Muscle layer of duodenum (tissue), 2 donors: ENCODE data around the gene ACOT11.

Source experiments
- H3K27ac ChIP-seq: one replicate; pipeline ENCODE4 v1.7.0; 2013; ENCODE audit warnings: mild to moderate bottlenecking, low read length
- H3K27me3 ChIP-seq: one replicate; pipeline ENCODE4 v1.7.0; 2013; ENCODE audit warnings: low read depth, mild to moderate bottlenecking, control low read depth, low read length
- H3K36me3 ChIP-seq, 2 donors: one replicate each; pipeline ENCODE4 v1.7.0; 2013; ENCODE audit warnings: low read length in 2 of 2, control low read depth in 1 of 2, mild to moderate bottlenecking in 1 of 2; ENCODE audit not compliant: insufficient read depth in 2 of 2, control insufficient read depth in 1 of 2
- H3K4me1 ChIP-seq, 2 donors: one replicate each; pipeline ENCODE4 v1.7.0; 2013; ENCODE audit warnings: low read length in 2 of 2, mild to moderate bottlenecking in 2 of 2, control low read depth in 1 of 2, moderate library complexity in 1 of 2; ENCODE audit not compliant: insufficient read depth in 2 of 2, control insufficient read depth in 1 of 2
- H3K4me3 ChIP-seq, 2 donors: one replicate each; pipeline ENCODE4 v1.7.0; 2013; ENCODE audit warnings: low read length in 2 of 2, low read depth in 1 of 2, mild to moderate bottlenecking in 1 of 2
- H3K9me3 ChIP-seq, 2 donors: one replicate each; pipeline ENCODE4 v1.7.0; 2013; ENCODE audit warnings: low read length in 2 of 2, control low read depth in 1 of 2, mild to moderate bottlenecking in 1 of 2; ENCODE audit not compliant: control insufficient read depth in 1 of 2
- donor health status: healthy.

Gene ACOT11

DNA sequence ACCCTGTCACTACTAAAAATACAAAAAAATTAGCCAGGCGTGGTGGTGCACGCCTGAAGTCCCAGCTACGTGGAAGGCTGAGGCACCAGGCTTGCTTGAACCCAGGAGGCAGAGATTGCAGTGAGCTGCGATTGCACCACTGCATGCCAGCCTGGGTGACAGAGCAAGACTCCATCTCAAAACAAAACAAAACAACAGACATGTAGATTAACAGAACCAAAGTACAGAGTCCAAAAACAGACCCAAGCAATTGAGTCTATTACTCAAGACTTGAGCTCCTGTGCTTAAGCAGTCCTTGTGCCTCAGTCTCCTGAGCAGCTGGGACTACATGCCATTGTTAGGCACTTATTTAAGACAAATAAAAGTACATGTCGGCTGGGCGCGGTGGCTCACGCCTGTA is 9.5 kb upstream of the ACOT11 start:
- H3K4me1 ChIP-seq = peaks cover 4 to 6% of the 10 kb centered on the region in 2 donors
- no peak overlapping the region for H3K4me3 ChIP-seq
- H3K27me3 ChIP-seq = no peaks in the 10 kb centered on the region
- H3K27ac ChIP-seq = no peak overlapping the region
- H3K9me3 ChIP-seq = no peaks in the 10 kb centered on the region
- H3K36me3 ChIP-seq = no peaks in the 10 kb centered on the region

DNA sequence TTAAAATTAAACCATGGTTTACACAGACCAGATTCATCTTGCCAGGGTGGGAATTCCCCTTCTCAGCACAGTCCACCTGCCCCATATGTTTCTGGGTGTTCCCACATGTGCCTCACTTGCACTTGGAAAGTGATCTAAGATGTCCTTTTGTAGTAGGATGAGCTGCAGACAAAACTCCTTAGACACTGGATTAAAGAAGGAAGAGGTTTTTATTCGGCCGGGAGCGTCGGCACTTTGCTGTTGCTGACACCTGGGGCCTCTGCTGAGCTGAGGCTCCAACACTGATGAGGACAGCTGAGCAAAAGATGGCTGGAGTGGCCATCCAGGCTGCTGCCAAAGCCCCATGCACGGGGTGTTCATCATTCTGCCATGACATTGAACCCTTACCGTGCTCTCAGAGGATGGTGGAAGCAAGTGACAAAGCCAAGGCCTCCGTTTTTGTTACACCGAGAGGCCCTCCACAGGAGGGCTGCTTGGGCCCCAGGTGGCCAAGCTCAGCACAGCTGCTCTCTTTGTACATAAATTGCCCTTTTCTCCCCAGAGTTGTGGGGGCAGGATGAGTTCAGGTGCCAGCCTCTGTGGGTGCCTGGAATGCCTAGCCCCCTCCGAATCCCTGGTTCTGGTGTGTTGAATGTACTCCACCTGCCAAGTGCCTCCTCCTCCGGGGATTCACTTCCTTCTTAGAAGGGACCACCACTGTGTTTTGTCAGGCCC is 7.3 kb upstream of the ACOT11 start:
- no peaks in the 10 kb centered on the region for H3K9me3 ChIP-seq
- H3K36me3 ChIP-seq = no peaks in the 10 kb centered on the region
- H3K4me3 ChIP-seq = no peak overlapping the region
- no peaks in the 10 kb centered on the region for H3K27me3 ChIP-seq
- no peak overlapping the region for H3K27ac ChIP-seq
- H3K4me1 ChIP-seq = peaks cover 4 to 6% of the 10 kb centered on the region in 2 donors

DNA sequence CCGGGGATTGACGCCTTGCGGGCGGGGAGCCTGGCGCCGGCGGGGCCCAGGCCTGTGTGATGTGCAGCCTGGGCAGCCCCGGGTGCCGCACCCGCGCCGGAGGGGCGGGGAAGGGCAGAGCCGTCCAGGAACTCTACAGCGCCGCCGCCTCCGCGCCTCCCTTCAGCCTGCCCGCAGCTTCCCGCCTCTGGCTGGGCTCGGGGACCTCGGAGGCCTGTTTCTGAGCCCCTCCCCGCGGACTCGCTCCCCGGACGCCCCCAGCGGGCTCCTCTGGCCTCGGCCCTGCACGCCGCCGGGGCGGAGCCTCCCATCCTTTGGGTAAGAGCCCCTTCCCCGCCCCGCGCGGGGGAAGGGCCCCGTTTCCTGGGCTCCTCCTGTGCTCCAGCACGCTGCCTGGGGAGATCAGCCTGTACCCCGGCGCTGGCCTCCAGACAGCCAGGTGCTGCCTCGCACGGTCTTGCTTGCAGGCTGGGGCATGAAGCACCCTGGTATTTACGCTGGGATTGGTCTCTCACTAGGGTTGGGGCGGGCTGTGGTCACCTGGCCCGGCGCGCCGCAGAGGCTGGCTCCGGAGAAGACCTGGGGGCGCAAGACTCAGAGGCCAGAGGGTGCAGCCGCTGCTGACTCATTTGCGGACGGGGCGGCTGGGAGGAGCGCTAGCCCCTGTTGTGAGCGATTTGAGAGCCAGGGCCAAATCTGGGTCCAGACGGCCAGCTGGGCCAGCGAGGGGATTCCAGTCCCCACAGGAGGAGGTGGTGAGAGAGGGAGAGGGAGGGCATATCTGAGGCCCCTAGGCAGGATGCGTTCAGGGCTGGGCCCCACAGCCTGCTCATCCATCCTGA is 5.7 kb upstream of the ACOT11 start:
- Histone ChIP-seq H3K4me1 (peaks cover 4 to 15% of the 10 kb centered on the region in 2 donors), H3K27ac (peak overlapping the region; percentile 57), H3K36me3 (no peaks in the 10 kb centered on the region), H3K9me3 (no peaks in the 10 kb centered on the region), H3K4me3 (peak overlapping the region; percentile 48 to 66), H3K27me3 (no peaks in the 10 kb centered on the region)

DNA sequence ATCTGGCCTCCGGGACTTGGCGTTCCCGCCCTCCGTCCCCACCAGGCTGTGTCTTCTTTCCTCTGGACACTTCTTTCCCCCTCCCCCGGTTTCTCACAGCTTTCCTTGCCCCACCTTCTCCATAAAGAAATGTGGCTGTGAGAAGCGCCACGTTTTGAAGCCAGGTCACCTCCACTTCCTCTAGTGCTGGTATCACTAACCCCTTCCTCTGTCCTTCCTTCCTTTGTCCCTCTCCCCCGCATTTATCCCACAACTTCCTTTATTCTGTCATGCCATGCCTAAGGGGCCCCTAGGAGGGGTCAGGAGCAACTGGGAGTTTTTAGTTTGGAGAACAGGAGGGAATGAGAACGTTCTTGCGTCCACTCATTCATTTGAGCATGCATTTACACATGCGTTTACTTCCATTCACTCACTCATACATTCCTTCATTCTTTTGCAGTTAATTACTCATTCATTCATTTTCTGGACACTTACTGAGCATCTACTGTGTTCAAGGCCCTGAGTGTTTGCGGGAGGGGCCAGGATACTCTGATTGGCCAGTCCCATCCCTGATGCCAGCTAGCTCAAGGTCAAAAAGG is 5.0 kb upstream of the ACOT11 start:
- no peaks in the 10 kb centered on the region for H3K27me3 ChIP-seq
- H3K36me3 ChIP-seq = no peaks in the 10 kb centered on the region
- no peaks in the 10 kb centered on the region for H3K9me3 ChIP-seq
- H3K4me3 ChIP-seq = peak overlapping the region; percentile 48 to 66
- peak overlapping the region; percentile 57 for H3K27ac ChIP-seq
- peaks cover 4 to 22% of the 10 kb centered on the region in 2 donors for H3K4me1 ChIP-seq

DNA sequence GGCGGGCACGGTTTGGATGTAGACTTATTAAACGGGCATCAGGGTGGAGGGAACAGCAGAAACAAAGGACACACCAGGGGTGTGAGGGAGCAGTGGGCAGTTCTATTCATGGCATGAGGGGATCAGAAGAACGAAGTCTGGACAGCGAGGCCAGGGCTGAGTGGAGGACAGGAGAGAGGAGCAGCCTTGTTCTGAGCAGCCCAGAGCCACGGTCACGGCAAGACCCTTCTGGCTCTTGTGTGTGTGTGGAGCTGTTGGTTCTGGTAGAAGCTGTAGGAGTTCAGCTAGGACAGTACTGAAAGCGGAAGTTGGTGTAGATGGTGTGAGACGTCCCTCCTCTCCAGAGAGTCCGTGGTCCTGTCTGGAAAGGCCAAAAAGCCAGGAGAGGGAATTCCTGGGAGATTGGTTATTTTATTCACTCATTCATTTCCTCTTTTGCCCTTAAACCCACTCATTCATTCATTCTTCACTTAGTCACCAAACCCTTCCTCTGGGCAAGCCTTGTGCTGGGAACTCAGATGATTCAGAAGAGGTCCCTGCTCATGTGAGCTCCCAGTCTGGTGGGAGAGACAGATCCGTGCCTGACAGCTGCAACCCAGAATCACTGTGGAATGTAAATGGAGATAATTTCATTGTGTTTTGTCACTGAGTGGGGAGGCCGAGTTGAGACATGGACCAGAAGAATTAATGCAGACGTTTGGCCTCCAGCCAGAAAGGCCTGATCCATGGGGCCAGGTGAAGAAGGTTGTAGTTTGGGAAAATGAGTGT is 4.1 kb upstream of the ACOT11 start:
- Histone ChIP-seq H3K27ac (peak overlapping the region; percentile 57), H3K4me1 (peaks cover 4 to 26% of the 10 kb centered on the region in 2 donors), H3K4me3 (no peak overlapping the region), H3K36me3 (no peaks in the 10 kb centered on the region), H3K27me3 (no peaks in the 10 kb centered on the region), H3K9me3 (no peaks in the 10 kb centered on the region)

DNA sequence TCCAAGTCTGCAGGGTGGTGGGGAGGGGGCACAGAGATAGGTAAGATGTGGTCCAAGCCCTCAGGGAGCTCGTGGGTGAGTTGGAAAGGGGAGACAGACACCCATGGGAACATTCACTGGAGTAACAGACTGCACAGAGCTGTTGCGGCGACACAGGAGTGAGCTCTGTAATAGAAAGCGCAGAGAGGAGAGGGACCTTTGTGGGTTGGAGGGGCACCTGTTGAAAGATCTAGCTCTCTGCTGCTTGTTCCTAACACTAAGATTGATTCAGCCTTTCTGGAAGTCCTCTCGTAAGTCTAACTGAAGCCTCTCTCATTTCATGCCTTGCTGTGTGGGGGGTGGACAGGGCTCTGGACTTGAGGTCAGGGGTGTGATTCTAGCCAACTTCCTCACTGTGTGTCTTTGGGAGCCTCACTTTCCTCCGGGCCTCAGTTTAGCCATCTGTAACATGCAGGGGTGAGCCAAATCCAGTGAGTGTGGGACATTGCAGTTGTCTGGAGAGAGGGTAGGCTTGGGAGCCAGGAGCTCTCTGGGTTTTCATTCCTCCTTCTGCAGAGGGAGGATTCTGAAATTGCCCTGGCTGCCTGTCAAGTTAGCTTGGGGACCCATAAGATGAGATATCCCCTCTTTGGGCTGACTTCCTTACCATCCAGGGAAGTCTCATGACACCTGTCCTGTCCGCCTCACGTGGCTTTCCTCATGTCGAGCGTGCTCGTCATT is 2.0 kb upstream of the ACOT11 start:
- H3K27ac ChIP-seq = no peak overlapping the region
- no peaks in the 10 kb centered on the region for H3K27me3 ChIP-seq
- H3K4me1 ChIP-seq = peaks cover 4 to 34% of the 10 kb centered on the region in 2 donors
- H3K9me3 ChIP-seq = no peaks in the 10 kb centered on the region
- no peak overlapping the region for H3K4me3 ChIP-seq
- H3K36me3 ChIP-seq = no peaks in the 10 kb centered on the region

DNA sequence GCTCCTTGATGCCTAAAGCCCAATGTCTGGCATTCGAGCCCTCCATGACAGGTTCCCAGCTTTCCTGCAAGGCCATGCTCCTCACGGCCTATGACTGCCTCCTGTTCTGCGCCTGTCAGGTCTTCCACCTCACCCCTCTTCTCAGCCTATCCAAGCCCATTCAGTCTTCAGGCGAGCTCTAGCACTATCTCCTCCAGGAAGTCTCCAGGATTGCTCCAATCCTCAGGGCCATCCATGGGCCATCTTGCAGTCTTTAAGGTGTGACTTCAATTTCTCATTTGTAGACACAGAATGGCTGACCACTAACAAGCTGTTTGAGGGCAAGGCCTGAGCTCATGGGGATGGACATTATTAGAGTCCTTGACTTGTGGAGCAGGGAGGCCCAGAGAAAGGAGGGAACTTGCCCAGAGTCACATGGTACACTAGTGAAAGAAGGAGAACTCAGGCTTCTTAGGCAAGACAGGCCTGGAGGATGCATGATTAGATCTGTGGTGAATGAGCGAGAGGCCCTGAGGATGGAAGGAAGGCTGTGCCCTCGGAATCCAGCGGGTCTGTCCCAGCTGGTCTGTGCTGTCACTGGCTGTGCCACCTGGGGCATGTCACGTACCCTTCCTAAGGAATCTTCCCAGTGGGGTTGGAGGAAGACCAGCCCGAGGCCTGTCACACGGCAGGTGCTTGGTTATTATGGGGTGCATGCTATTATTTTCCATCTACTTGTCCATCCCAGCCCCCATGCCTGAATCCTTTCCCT is 1.2 kb upstream of the ACOT11 start:
- Histone ChIP-seq H3K27me3 (no peaks in the 10 kb centered on the region), H3K36me3 (no peaks in the 10 kb centered on the region), H3K4me1 (peaks cover 4 to 34% of the 10 kb centered on the region in 2 donors), H3K4me3 (peak overlapping the region; percentile 21 to 53), H3K9me3 (no peaks in the 10 kb centered on the region), H3K27ac (peak overlapping the region; percentile 83)

DNA sequence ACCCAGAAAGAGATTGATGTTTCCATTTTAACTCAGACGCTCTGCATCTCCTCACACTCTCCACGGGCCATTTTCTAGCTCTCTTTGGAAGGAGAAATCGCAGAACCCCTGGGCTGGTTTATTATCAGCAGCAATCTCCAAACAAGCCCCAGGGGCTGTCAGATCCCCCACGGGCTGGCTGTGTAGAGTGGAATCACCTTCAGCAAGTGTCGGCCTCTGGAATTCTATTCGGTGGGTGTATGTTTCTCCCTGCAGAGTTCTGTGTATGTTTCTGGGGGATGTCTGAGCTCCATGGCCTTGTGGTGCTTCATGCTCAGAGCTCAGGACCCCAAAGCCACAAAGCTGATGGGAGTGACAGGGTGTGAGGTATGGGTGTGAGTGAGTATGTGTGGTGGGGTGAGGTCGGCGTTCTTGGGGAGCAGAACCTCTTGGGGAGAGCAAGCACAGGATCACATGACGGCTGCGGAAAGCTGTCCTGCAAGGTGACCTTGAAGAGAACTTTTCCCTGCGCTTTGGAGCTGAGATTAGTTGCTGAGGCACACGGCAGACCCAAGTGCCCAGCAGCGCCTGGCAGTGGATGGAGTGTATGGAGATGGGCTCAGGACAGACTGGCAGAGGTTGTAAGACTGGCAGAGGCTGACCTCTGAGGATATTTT is 489 bp downstream of the ACOT11 start:
- H3K9me3 ChIP-seq = no peaks in the 10 kb centered on the region
- no peaks in the 10 kb centered on the region for H3K27me3 ChIP-seq
- H3K4me1 ChIP-seq = peaks cover 0 to 29% of the 10 kb centered on the region in 2 donors
- H3K4me3 ChIP-seq = peak overlapping the region; percentile 46 to 53
- peak overlapping the region; percentile 9 for H3K27ac ChIP-seq
- H3K36me3 ChIP-seq = no peaks in the 10 kb centered on the region

DNA sequence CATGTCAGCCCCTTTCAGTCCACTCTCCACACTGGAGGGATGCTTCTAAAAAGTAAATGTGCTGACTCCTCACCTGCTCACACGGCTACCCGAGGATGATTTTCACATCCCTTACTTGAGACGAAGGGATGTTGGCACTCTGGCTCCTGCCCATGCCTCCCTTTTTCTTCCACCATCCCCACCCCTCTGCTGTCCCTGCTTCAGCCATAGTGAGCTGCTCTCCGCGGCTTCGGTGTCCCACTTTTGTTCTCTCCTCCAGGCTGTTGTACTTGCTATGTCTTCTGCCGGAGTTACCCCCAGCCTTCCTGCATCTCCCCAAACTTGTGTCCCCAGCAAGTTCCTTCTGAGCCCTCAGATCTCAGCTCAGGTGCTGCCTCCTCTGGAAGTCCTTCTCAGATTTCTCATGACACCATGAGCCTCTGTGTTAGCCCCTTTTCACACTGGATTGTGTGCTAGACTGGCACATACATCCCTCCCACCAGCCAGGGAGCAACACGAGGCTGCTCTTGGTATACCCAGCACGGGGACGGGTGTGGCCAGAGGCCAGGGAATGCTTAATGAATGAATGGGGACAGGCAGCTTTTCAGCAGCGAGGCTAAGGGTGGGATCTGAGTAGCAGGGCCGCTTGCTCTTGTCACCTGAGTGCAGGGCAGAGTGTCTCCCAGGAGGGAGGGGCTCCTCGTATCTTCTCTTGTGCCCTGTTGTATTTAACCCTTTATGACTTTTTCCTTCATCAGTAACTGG is 1.3 kb downstream of the ACOT11 start:
- H3K27me3 ChIP-seq = no peaks in the 10 kb centered on the region
- H3K4me1 ChIP-seq = peaks cover 0 to 29% of the 10 kb centered on the region in 2 donors
- H3K4me3 ChIP-seq = peak overlapping the region; percentile 46 to 53
- no peaks in the 10 kb centered on the region for H3K9me3 ChIP-seq
- no peaks in the 10 kb centered on the region for H3K36me3 ChIP-seq
- no peak overlapping the region for H3K27ac ChIP-seq
